ENCODE measurements around the gene HES4.

GRCh38 chr1:1024149-1024770, 24.4 kb upstream of the HES4 start:
- TF ChIP-seq CTCF (IDR thresholded peaks at IDR 0.05; ENCODE audit: insufficient read depth, low read depth, low read length): no peak
- no peak for TF ChIP-seq EZH2 (IDR thresholded peaks at IDR 0.05; ENCODE audit: insufficient read depth, low read length)
